HG03039 (cell line): ENCODE measurements around the gene IMMP1L.

Experiments
- ATAC-seq: cut with Tn5 transposase; IDR thresholded peaks from one replicate; pipeline ENCODE4 v1.9.1; 2021; ENCODE audit warnings: mild to moderate bottlenecking, moderate library complexity; ENCODE audit not compliant: unreplicated experiment

The IMMP1L gene

GRCh38 chr11:31477528-31478222 is 31.7 kb downstream of the IMMP1L start:
- ATAC-seq: no peak

- ATAC-seq: no peak
Observed at GRCh38 chr11:31474083-31474482, 35.3 kb downstream of the IMMP1L start.

GRCh38 chr11:31464436-31464835 is 45.0 kb downstream of the IMMP1L start:
- no peak for ATAC-seq

GRCh38 chr11:31455177-31455576 is 54.2 kb downstream of the IMMP1L start:
- no peak for ATAC-seq

- ATAC-seq: no peak
Observed at GRCh38 chr11:31450841-31451240, 58.6 kb downstream of the IMMP1L start.

GRCh38 chr11:31449040-31449439 is 60.4 kb downstream of the IMMP1L start:
- ATAC-seq: no peak

- ATAC-seq: no peak
Observed at GRCh38 chr11:31445621-31446020, 63.8 kb downstream of the IMMP1L start.

- ATAC-seq: no peak
Observed at GRCh38 chr11:31443802-31444201, 65.6 kb downstream of the IMMP1L start.

GRCh38 chr11:31442086-31442485 is 67.3 kb downstream of the IMMP1L start:
- ATAC-seq: no peak

GRCh38 chr11:31441296-31441695 is 68.1 kb downstream of the IMMP1L start:
- no peak for ATAC-seq

GRCh38 chr11:31437742-31438435 is 71.5 kb downstream of the IMMP1L start:
- ATAC-seq: no peak

- ATAC-seq: no peak
Observed at GRCh38 chr11:31433851-31434250, 75.6 kb downstream of the IMMP1L start.

GRCh38 chr11:31424652-31425051 is 84.8 kb downstream of the IMMP1L start:
- no peak for ATAC-seq

- ATAC-seq: no peak
Observed at GRCh38 chr11:31422703-31423102, 86.7 kb downstream of the IMMP1L start.

- no peak for ATAC-seq
Observed at GRCh38 chr11:31421820-31422219, 87.6 kb downstream of the IMMP1L start.

- no peak for ATAC-seq
Observed at GRCh38 chr11:31419669-31420068, 89.8 kb downstream of the IMMP1L start.

GRCh38 chr11:31419138-31419537 is 90.3 kb downstream of the IMMP1L start:
- no peak for ATAC-seq

GRCh38 chr11:31417816-31418215 is 91.6 kb downstream of the IMMP1L start:
- ATAC-seq: no peak

- ATAC-seq: no peak
Observed at GRCh38 chr11:31417357-31417756, 92.1 kb downstream of the IMMP1L start.

- no peak for ATAC-seq
Observed at GRCh38 chr11:31415435-31415834, 94.0 kb downstream of the IMMP1L start.

GRCh38 chr11:31414338-31414737 is 95.1 kb downstream of the IMMP1L start:
- no peak for ATAC-seq

- no peak for ATAC-seq
Observed at GRCh38 chr11:31412946-31413345, 96.5 kb downstream of the IMMP1L start.

GRCh38 chr11:31408201-31408600 is 101.2 kb downstream of the IMMP1L start:
- no peak for ATAC-seq
